HG03439 (cell line): Measurements from ENCODE around the gene CASKIN2.
A peak's percentile ranks its signal among the peaks of the same experiment; 100 is the strongest.
"Not testable (repeated sequence)": the region's sequence is repeated elsewhere in the genome, so short reads cannot be mapped to it uniquely, and the experiment has no call there.

Source experiments
- ATAC-seq: cut with Tn5 transposase; IDR thresholded peaks from one replicate; pipeline ENCODE4 v1.9.1; 2021; ENCODE audit warnings: mild to moderate bottlenecking, moderate library complexity; ENCODE audit not compliant: unreplicated experiment

Gene CASKIN2

GRCh38 chr17:75521951-75522727, 6.8 kb upstream of the CASKIN2 start:
- no peak for ATAC-seq

- ATAC-seq = no peak
Measured at GRCh38 chr17:75521290-75521689, 6.0 kb upstream of the CASKIN2 start.

- ATAC-seq = not testable (repeated sequence)
Measured at GRCh38 chr17:75520413-75520812, 5.1 kb upstream of the CASKIN2 start.

GRCh38 chr17:75518983-75519537, 3.7 kb upstream of the CASKIN2 start:
- no peak for ATAC-seq

- ATAC-seq = no peak
Measured at GRCh38 chr17:75518201-75518600, 2.9 kb upstream of the CASKIN2 start.

- ATAC-seq = no peak
Measured at GRCh38 chr17:75517297-75517865, 2.0 kb upstream of the CASKIN2 start.

- no peak for ATAC-seq
Measured at GRCh38 chr17:75516619-75517296, 1.4 kb upstream of the CASKIN2 start.

GRCh38 chr17:75516255-75516618, 900 bp upstream of the CASKIN2 start, which contains the start of gene TSEN54:
Gene TSEN54, plus strand, starts transcription at chr17:75516528. Its CDS starts 33 bp downstream, at chr17:75516561.
- peak; percentile 70 for ATAC-seq

- ATAC-seq = no peak
Measured at GRCh38 chr17:75514919-75515495, 330 bp downstream of the CASKIN2 start.

- ATAC-seq = no peak
Measured at GRCh38 chr17:75514299-75514918, 928 bp downstream of the CASKIN2 start.

- ATAC-seq = no peak
Measured at GRCh38 chr17:75513641-75514000, 1.7 kb downstream of the CASKIN2 start.

GRCh38 chr17:75512926-75513640, 2.3 kb downstream of the CASKIN2 start:
- no peak for ATAC-seq

GRCh38 chr17:75511610-75512575, 3.4 kb downstream of the CASKIN2 start:
- no peak for ATAC-seq

GRCh38 chr17:75511270-75511609, 4.1 kb downstream of the CASKIN2 start:
- ATAC-seq = no peak

GRCh38 chr17:75509528-75510258, 5.6 kb downstream of the CASKIN2 start:
- no peak for ATAC-seq

GRCh38 chr17:75508931-75509361, 6.4 kb downstream of the CASKIN2 start:
- ATAC-seq = no peak

- ATAC-seq = no peak
Measured at GRCh38 chr17:75507733-75508719, 7.3 kb downstream of the CASKIN2 start.
